CD4-positive, alpha-beta T cell treated with Interferon gamma for 1 hour (primary cell): ENCODE measurements around the gene GAS7.

ENCODE experiments used
- DNase-seq: peaks from one replicate; pipeline ENCODE4 v3.0.0-alpha.2; 2020

GAS7 gene

DNA sequence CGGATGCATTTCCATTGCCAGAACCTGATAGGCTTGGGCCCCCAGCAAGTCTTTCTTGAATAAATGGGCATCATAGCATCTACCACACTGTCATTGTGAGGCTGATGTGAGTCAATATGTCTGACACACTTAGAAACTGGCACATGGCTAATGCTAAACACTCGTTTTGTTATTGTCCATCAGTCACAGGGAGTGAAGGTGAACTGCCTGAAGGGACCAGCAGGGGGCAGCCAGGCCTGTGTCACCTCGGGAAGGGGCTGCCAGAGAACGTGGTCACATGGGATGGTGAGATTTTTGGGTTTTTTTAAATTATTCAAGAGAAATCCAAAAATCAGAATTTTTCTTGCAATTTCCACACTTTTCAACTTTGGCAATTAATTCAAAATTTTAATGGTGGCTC is 292.5 kb downstream of the GAS7 start:
- DNase-seq: peak; percentile 11

DNA sequence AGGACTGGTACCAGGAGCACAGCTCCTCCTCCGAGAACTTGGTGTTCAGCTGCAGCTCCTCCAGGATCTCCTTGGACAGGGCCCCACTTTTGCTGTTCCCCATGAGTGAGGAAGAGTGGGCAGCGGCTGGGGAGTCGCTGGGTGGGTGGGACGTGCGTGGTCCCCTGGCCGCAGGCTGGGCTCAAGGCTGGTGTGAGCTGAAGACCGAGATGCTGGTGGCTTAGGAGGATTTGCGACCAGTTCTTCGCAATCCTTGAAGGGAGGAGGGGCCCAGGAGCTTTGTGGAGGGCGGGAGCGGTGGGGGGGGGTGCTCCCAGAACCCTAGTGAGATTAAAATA is 293.4 kb downstream of the GAS7 start, which contains the start of gene RCVRN:
RCVRN (minus strand) TSS at position 194 of the 338 bp plus-strand sequence; CDS start at position 103, 91 bp downstream.
- DNase-seq: no peak

DNA sequence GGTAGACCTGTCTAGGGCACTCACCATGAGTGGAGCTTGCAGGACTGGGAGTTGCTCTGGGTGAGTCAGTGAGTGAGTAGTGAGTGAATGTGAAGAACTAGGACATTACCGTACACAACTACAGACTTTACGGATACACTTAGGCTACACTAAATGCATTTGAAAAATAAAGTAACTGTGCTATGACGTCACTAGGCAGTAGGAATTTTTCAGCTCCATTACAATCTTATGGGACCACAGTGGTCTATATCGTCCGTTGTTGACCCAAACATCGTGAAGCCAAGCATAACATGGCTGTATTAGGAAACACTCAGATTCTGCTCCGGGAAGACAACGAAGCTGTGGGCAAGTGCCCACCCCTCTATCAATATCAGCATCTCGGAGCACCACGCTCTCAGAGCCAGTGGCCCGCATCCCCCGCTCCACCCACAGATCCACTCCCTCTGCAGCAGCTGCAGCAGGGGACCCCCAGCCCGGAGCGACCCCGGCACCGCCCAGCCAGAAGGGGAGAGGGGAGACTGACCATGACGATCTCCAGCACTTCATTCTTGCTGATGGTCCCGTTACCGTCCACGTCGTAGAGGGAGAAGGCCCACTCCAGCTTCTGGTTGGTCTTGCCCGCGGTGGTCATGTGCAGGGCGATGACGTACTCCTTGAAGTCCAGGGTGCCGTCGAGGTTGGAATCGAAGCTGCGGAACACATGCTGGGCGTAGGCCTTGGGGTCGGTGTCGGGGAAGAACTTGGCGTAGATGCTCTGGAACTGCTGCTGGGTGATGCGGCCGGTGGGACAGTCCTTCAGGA is 293.9 kb downstream of the GAS7 start:
- DNase-seq: no peak

- DNase-seq: no peak
Observed at GRCh38 chr17:9902120-9902519, 296.3 kb downstream of the GAS7 start.

DNA sequence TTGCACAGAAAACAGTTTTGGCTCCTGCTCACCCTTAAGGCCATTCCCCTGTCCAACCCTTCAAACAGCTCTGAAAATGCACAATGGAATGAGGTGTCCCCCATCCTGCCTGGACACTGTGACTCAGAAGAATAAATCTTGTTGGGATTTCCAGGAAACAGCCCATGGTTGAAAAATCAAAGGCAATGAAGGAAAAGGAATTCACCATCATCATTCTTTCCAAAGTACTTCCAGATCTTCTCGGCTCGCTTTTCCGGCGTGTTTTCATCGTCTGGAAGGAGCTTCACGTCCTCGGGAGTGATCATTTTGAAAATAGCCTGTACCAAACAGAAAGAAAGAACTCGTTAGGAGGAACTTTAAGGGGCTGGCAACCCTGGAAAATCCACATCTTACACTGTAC is 297.6 kb downstream of the GAS7 start:
- DNase-seq: no peak

- no peak for DNase-seq
Observed at GRCh38 chr17:9900044-9900594, 298.3 kb downstream of the GAS7 start.

GRCh38 chr17:9899280-9900043 is 298.9 kb downstream of the GAS7 start:
- DNase-seq: no peak

DNA sequence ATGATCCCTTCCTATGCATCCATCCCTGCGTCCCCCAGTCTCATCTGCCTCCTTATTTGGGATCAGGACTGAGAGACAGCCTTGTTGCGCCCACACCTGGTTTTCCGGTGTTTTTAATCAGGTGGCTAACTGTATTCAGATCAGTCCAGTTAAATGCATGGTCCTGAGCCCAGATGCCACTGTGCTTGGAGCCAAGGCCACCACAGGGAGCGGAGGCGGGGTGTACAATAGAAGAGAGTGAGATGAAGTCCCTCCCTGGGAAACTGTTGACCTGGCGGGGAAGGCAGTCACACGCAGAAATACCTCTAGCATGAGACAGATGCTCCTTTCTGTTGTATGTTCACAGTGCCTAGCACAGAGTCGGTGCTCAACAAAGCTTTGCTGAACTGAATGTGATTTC is 299.6 kb downstream of the GAS7 start:
- DNase-seq: no peak

DNA sequence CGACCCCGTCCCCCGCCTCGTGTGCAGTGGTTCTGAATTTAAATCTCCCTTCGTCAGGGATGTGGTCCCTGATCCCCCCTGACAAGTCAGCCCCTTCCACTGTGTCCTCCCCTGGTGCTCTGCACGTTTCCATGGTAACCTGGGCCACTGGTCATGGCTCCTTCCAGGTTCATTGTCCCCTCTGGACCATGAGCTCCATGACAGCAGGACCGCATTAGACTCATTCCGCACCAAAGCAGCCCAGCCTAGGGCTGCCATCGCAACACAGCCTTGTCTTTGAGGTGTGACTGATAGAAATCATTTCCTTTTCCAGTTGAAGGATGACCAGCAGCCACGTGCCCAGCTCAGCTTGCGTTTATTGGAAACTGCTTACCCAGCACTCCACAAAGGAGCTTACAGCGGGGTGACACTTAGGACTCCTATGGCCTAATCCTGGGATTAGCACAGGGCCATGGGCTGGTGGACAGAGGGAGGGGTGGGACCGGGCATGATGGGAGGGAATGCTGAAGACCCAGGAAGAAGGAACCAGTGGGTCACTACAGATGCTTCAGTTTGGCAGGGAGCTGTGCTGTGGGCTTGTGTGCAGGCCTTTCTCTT is 300.9 kb downstream of the GAS7 start:
- no peak for DNase-seq

GRCh38 chr17:9895923-9896322 is 302.5 kb downstream of the GAS7 start:
- DNase-seq: no peak

GRCh38 chr17:9894231-9894630 is 304.2 kb downstream of the GAS7 start:
- DNase-seq: no peak

- no peak for DNase-seq
Observed at GRCh38 chr17:9893411-9894012, 304.9 kb downstream of the GAS7 start.

- no peak for DNase-seq
Observed at GRCh38 chr17:9890124-9890523, 308.3 kb downstream of the GAS7 start.

GRCh38 chr17:9887508-9887907 is 310.9 kb downstream of the GAS7 start:
- DNase-seq: no peak

- DNase-seq: no peak
Observed at GRCh38 chr17:9886141-9886930, 312.1 kb downstream of the GAS7 start.

- no peak for DNase-seq
Observed at GRCh38 chr17:9883451-9883850, 315.0 kb downstream of the GAS7 start.

DNA sequence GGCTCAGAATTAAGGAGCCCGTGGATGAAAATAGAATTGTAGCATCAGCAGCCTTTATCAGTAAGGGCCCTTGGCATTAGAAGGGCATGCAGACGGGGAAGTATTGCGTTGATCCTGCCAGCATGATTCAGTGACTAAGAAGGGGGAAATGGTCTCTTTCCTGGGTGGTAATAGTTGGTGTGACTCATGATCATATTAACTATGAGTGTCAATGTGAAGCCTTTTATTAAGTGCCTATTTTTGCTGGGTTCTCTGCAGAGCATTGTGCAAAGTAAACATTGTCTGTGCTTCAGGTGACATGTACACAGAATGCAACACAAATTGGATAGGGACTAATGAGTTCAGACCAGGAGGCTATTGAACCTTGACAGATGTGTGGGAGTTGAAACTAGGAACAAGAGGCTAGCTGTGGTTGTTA is 317.8 kb downstream of the GAS7 start:
- DNase-seq: no peak

- DNase-seq: no peak
Observed at GRCh38 chr17:9878786-9879525, 319.4 kb downstream of the GAS7 start.

DNA sequence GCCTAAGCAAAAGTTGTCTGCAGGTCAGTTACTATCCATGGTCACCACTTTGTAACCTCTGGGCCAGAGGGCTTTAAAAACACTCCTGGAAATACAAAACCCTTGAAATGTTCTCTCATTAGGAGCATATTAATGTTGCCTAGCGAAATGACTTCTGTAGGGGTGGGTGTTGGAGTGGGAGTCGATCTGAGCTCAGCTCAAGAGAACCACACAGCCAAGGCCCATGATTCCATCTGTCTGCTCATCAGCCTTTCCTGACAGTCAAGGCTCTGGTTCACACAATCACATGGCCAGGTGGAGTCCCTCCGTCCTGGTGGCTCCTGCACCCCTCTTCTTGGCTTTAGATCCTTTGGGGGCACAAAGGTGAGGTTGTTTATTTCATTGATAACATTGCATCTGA is 320.1 kb downstream of the GAS7 start:
- DNase-seq: no peak

- DNase-seq: no peak
Observed at GRCh38 chr17:9875441-9875840, 323.0 kb downstream of the GAS7 start.

GRCh38 chr17:9874722-9875121 is 323.7 kb downstream of the GAS7 start:
- no peak for DNase-seq

- no peak for DNase-seq
Observed at GRCh38 chr17:9872852-9873251, 325.6 kb downstream of the GAS7 start.
